Stimulated activated CD4-positive, alpha-beta T cell treated with anti-CD3 and anti-CD28 coated beads, Interleukin-4, amount 100 ng/mL, for 1 hour (primary cell): ENCODE results near the gene HSPB1.
"Not testable (repeated sequence)": the region's sequence is repeated elsewhere in the genome, so short reads cannot be mapped to it uniquely, and the experiment has no call there.

Experiments used
- DNase-seq: peaks from one replicate; pipeline ENCODE4 v3.0.0-alpha.2; 2020

Gene HSPB1

GRCh38 chr7:76302347-76303201 lies at the start of gene HSPB1:
TSS of gene HSPB1 (plus strand) at chr7:76302673. CDS start at chr7:76302713, 40 bp downstream.
- peak; percentile 67 for DNase-seq

- no peak for DNase-seq
These were observed 47.7 kb upstream of the HSPB1 start for GRCh38 chr7:76254781-76255180.

- DNase-seq: no peak
These were observed 44.5 kb upstream of the HSPB1 start for GRCh38 chr7:76257973-76258372.

GRCh38 chr7:76259124-76260093 lies 43.1 kb upstream of the HSPB1 start:
- no peak for DNase-seq

GRCh38 chr7:76260171-76260703 lies 42.2 kb upstream of the HSPB1 start:
- peak; percentile 50 for DNase-seq

- no peak for DNase-seq
These were observed 41.1 kb upstream of the HSPB1 start for GRCh38 chr7:76261329-76261728.

- no peak for DNase-seq
These were observed 40.5 kb upstream of the HSPB1 start for GRCh38 chr7:76261931-76262330.

GRCh38 chr7:76262683-76263402 lies 39.6 kb upstream of the HSPB1 start:
- no peak for DNase-seq

GRCh38 chr7:76265299-76265698 lies 37.2 kb upstream of the HSPB1 start:
- DNase-seq: no peak

- DNase-seq: no peak
These were observed 35.2 kb upstream of the HSPB1 start for GRCh38 chr7:76267107-76267893.

GRCh38 chr7:76267894-76268183 lies 34.6 kb upstream of the HSPB1 start:
- DNase-seq: no peak

GRCh38 chr7:76268376-76268775 lies 34.1 kb upstream of the HSPB1 start:
- DNase-seq: no peak

- DNase-seq: no peak
These were observed 32.6 kb upstream of the HSPB1 start for GRCh38 chr7:76269895-76270294.

- not testable (repeated sequence) for DNase-seq
These were observed 31.1 kb upstream of the HSPB1 start for GRCh38 chr7:76271384-76271783.

GRCh38 chr7:76272142-76272541 lies 30.3 kb upstream of the HSPB1 start:
- no peak for DNase-seq

- no peak for DNase-seq
These were observed 29.5 kb upstream of the HSPB1 start for GRCh38 chr7:76272851-76273497.

GRCh38 chr7:76273503-76273902 lies 29.0 kb upstream of the HSPB1 start:
- no peak for DNase-seq

- no peak for DNase-seq
These were observed 23.9 kb upstream of the HSPB1 start for GRCh38 chr7:76278540-76278939.

GRCh38 chr7:76280408-76280807 lies 22.1 kb upstream of the HSPB1 start:
- no peak for DNase-seq

GRCh38 chr7:76281006-76281705 lies 21.3 kb upstream of the HSPB1 start:
- no peak for DNase-seq
